Measurements from ENCODE around the gene HMGN4.
A peak's percentile ranks its signal among the peaks of the same experiment; 100 is the strongest.
"Not testable (repeated sequence)": the region's sequence is repeated elsewhere in the genome, so short reads cannot be mapped to it uniquely, and the experiment has no call there.

Gene HMGN4

DNA sequence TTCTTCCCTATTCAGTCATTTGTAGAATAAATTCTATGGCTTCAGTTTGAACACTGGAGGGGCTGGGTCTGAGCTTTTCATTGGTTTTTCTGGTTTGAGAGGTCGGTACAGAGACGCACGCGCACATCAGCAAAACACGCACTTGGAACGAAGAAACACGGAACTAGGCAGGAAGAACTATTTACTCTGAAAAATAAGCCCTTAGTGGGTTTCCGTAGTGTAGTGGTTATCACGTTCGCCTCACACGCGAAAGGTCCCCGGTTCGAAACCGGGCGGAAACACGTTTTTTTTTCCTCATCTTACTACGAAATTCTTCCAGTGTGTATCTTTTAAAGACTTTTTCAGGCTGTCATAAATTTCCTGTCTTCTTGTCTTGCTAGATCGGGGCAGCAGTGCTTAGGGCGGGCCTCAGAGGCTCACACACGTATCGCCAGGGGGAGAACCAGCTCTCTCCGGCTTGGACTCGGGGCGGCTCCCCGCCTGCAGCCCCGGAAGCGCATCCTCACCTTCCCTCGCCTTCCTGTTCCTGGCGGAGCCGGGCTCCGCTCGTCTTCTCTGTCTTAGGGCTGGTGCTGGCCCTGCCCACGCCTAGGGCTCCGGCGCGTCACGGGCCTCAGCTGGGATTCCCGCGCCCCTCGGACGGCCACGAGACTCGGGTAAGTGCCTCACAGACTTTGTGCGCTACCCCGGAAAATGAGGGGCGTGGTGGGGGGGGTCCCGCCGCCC is at the start of gene HMGN4:
Gene HMGN4 (plus strand): TSS at position 521 of the 726 bp plus-strand sequence. CDS start 6,841 bp downstream, outside the sequence.
- DNase-seq: peak; percentile 86

DNA sequence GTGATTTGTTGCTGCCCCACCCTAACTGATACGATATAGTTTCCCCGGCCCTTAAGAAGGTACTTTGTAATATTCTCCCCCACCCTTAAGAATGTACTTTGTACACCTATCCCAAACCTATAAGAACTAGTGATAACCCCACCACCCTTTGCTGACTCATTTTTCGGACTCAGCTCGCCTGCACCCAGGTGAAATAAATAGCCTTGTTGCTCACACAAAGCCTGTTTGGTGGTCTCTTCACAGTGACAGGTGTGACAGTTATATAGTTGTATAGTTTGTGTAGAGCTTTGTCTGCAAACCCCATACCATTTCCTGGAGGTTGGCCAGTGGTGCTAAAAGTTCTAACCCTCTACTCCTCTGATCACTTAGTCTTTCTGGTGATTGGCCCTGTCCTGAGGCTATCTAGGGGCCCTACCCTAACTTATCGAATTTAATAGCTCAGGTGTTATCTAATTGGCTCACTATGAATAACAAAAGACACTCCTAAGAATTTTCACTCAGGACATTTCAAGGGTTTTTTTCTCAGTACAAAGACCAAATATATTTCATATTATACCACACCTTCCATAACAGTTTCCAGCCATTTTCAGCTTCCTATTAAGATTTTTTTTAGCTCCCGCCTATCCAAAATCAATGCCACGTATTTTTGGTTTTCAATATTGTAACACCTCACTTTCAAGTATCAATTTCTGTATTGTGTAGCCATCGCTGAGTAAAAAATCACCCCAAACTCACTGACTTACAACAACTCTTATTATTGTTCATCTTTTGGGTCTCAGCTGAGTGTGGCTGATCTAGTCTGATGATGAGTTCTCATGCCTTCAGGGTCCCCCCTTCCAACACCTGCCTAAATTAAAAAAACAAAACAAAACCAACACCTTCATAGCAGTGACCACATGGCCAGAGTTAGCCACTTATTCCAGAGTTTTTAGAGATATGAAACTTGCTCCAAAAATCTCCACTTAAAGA is 47.9 kb upstream of the HMGN4 start:
- DNase-seq: no peak

DNA sequence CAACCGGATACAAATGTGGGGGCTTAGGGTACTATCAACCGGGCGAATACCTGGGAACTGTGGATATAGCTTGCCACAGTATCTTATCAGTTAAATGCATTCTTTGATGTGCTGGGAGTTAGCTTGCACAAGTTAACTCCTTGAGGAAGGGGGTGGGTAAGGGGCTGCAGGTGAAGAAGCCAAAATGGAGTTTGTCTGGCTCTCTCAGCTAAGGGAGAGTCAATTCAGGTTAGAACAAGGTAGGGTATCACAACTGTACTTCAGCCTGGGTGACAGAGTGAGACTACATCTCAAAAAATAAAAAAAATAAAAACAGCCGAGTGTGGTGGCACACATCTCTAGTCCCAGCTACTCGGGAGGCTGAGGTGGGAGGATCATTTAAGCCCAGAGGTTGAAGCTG is 46.6 kb upstream of the HMGN4 start:
- DNase-seq: no peak

DNA sequence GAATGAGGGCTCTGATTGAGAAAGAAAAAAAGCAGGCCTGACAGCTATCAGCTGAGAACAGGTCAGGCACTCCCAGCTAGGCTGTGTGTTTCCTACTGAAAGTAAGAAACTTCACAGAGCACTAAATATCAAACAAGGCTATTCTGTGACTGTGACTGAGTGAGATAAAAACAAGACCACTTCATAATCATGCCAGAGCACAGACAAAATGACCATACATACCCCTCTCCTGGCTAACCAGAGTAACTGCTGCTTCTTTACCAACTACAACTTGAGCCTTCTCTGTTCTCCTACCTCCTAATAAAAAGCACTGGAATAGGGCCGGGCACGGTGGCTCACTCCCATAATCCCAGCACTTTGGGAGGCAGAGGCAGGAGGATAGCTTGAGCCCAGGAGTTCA is 44.9 kb upstream of the HMGN4 start:
- no peak for DNase-seq

DNA sequence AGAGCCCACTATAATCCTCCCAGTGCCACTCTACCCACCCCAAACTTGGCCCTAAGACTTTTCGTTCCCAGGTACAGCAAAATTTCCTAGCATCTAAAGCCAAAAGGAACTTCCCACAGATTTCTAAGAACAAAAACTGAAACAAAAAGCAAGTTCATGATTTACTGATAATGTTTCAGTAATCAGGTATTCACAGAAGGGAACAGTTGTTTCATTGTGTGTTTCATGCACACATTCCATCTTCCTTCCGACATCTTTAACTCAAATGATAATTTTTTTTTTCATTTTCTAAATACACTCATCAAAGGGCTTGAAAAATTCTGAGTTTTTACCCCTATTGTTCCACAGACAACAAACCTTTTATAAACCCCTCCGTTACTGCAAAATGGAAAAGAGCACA is 44.0 kb upstream of the HMGN4 start:
- no peak for DNase-seq

DNA sequence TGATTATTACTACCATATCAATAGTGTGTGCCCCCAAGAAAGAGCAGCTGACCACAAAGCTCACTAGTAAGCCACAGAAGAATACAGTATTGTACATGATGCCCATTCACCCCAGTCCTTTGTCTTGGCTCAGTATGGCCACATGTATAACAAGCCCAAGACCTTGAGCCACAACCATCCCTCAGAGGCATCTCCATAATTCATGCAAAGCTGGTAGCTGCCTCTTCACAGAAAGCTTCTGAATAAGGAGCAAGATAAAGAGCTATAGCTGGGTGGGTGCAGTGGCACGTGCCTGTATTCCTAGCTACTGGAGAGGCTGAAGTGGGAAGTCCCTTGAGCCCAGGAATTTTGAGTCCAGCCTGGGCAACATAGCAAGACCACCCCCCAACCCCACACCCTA is 42.9 kb upstream of the HMGN4 start:
- no peak for DNase-seq

DNA sequence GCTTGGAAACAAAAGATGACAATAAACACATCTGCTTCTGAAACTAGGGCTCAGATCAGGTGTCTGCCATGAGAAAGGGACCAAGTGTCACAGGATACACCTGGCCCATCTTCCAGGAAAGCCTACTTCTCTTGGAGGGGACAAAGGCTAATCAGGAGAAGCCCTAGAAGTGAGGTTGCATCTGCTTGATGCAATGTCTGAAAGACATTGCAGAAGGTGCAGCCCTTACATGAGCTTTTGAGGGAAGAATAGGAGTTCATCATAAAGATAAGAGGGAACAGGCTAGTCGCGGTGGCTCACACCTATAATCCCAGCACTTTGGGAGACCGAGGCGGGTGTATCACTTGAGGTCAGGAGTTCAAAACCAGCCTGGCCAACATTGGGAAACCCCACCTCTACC is 40.6 kb upstream of the HMGN4 start:
- DNase-seq: no peak

DNA sequence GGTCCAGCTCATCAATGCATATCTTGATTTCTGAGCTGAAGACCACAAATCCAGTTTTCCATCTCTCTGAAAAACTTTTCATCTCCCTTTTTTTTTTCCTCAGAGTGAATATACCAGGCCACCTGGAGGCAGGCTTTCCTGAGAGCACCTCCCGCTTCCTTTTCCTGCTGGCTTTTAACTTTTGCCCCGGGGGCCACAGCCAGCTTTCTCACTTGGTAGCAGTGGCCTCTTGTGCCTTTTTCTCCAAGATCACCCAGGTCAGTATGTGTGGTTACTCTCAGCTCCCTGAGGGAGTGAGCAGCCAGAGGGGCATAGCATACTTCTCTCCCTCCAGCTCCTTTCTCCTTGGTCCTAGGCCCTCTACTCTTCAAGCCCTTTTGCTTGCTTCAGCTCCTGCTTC is 38.1 kb upstream of the HMGN4 start, which contains the start of gene BTN1A1:
Gene BTN1A1 (plus strand): TSS at position 202 of the 400 bp plus-strand sequence. CDS start 984 bp downstream, outside the sequence.
- DNase-seq: no peak

DNA sequence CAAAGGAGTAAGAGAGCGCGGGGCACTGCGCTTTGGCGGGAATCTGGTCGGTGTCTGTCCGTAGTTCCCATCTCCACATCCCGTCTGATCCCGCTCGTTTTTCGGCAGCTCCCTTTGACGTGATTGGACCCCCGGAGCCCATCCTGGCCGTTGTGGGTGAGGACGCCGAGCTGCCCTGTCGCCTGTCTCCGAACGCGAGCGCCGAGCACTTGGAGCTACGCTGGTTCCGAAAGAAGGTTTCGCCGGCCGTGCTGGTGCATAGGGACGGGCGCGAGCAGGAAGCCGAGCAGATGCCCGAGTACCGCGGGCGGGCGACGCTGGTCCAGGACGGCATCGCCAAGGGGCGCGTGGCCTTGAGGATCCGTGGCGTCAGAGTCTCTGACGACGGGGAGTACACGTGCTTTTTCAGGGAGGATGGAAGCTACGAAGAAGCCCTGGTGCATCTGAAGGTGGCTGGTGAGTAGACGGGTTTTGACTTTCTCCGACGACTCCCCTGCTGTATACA is 36.6 kb upstream of the HMGN4 start:
- peak; percentile 53 for DNase-seq

DNA sequence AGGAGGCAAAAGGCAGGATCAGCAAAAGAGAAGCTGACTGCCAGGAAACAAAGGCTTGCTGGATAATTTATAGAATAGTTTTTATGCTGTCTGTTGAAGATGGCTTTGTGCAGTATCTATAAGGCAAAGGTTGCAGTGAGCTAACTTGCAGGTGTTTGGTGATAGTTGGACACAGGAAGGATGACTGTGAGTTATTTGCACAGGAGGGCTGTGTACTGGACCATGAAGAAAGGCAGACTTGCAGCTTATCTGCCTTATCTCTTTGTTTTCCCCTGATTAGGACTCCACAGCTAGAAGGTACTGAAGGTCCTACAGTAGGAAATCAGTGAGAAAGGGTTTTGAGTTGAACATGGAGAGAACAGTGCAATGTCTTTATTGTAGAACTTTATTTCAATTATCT is 36.0 kb upstream of the HMGN4 start:
- no peak for DNase-seq

DNA sequence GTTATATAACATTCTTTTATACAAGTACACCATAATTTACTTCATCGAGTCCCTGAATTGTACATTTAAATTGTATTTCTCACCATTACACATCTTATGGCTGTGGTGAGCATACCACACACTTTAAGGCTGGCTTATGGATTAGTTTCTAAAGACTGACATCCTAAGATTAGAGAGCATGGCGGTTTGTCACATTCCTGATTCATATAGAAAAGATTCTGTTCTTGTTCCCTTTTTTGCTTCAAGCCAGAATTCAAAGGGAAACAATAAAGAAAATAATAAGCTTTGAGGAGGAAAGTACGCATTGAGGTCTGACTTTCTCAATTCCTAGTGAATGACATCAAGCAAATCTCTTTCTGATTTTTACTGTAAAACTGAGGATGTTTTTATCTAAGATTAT is 35.5 kb upstream of the HMGN4 start:
- no peak for DNase-seq

DNA sequence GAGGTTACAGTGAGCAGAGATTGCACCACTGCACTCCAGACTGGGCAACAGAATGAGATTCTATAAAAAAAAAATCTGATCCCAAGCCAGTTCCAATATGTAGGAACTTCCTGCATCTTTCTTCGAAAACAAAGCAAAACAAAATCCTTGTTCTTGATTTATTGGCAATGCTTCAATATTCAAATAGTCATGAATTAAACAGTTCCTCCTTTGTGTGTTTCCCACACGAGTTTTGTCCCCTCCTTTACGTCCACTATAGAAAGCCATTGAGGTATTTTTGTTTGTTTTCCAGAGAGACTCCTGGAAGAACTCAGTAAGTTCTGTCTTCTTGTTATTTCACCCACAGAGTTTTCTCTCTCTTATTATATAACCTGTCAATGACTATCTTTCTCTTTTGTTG is 30.5 kb upstream of the HMGN4 start:
- DNase-seq: no peak

DNA sequence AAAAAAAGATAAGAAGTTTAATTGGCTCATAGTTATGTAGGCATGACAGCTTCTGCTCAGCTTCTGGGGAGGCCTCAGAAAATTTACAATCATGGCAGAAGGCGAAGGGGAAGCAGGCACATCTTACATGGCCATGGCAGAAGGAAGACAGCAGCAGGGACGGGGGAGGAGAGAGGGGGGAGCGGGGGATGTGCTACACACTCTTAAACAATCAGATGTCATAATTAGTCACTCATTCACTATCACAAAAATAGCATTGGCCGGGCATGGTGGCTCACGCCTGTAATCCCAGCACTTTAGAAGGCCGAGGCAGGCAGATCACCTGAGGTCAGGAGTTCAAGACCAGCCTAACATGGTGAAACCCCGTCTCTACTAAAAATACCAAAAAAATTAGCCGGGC is 27.1 kb upstream of the HMGN4 start:
- DNase-seq: not testable (repeated sequence)

DNA sequence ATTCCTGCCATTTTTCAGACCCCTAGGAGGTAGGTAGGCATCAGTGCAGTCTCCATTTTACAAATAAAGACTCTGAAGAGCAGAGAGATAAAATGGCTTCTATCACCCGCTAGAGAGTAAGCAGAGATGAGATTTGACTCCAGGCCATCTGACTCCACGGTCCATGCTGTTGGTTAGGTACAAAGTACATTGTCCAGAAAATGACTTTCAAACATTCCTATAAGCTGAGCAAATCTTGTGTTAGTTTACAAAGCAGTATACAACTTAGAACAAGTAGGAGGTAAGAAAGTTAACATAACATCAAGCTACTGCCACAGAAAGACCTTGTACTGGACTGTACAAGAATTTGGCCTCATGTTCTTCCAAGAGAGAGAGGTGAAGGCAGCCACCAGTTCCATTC is 23.2 kb upstream of the HMGN4 start:
- no peak for DNase-seq

DNA sequence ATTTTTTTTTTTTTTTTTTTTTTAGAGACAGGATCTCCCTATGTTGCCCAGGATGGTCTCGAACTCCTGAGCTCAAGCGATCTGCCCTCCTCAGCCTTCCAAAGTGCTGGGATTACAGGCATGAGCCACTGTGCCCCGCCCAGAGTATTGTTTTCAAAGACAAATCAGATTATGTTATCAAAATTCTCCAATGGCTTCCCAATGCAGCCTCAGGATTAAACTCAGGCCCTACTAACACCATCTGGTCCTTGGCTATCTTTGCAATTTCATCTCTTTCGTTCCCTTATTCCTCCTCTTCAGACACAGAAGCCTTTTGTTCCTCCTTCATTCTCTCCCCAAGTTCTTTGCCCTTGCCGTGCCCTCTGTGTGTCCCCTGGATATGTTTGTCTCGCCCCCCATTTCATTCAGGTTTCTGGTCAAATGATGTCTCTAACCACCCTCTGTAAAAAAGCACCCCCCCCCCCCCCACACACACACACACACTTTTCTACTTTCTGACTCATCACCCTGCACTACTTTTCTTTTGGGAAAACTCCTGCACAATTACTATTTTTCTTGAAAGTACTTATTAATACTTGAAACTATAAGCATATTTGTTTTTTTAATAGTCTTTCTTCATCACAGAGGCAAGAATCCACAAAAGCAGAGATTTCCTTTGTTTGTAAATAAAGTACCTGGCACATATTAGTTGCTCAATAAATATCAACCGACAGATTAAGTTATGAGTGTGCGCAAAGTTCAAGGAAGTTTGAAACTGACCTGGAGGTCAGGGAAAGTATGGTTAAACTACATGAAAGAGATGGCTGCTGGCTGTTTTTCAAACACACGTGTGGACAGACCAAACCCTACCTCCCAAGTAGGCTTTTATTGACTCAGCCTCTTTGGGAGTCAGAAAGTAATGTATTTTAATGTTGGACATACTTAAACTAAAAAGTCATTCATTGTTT is 21.4 kb upstream of the HMGN4 start:
- DNase-seq: no peak

DNA sequence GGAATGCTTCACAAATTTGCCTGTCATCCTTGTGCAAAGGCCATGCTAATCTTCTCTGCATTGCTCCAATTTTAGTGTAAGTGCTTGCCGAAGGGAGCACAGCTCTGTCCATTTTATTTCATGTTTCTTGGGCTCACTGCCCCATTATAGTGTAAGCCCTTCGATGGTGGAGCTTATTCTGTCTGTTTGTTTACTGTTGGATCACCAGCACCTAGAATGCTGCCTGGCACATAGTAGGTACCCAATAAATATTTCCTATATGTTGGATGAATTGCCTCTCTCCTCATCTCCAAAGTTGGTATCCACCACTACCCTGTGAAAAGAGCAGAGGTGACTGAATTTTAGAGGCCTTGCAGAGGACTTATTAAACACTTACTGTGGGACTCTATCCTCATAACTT is 18.8 kb upstream of the HMGN4 start:
- DNase-seq: no peak

DNA sequence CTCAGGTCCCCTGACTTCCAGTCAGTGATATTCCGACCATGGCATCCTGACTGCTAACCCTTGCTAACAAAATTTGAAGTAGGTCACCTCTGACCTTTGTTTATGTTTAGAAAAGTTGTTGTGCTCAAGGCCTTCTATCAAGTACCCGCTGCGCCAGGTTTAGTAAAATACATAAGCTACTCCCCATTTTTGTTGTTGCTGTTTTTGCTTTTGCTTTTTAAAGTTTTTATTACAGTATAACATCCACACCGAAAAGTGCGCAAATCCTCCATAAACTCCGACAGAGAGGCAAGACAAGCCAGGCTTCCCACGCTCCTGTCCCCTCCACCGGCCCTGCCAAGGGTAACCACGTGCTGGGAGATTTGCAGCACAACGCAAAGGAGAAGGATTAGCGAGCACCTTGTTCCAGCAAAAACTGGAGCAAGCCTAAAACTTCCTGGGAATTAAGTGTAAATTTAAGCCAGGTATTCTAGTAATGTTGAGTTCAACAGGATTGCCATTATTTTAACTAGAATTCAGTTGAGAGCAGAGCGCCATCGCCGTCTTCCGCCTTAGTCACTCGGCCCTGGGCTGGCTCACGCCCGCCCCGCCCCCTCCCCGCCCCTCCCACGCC is 17.8 kb upstream of the HMGN4 start:
- DNase-seq: no peak

DNA sequence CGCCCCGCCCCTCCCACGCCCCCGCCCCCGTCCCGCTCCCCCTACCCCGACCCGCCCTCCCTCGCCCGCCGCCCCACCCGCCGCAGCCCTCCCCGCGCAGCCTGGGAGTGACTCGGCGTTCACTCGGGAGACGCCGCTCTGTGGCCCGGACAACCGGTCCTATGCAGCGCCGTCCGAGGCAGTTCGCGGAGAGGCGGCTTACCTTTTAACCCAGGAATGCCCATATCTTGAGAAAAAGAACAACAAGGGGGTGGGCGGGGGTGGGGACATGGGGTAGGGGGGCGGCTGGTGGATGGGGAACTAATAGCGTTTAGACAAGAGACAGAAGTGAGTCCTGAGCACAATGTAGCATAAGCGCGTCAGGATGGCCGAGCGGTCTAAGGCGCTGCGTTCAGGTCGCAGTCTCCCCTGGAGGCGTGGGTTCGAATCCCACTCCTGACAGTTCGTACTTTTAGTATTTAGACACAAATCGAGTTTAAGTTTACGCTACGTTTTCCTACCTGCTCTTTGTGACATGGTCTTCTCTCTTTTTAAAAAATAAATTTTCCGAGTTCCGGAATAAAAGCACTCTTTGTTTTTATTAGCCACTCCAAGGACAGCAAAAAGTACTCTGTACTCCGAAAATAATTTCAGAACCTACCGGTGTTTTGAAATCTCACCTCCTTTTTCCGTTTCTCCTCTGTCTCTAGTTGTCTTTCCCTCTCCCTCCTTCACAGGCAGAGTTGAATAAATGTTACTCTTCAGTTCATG is 17.1 kb upstream of the HMGN4 start:
- DNase-seq: peak; percentile 90

DNA sequence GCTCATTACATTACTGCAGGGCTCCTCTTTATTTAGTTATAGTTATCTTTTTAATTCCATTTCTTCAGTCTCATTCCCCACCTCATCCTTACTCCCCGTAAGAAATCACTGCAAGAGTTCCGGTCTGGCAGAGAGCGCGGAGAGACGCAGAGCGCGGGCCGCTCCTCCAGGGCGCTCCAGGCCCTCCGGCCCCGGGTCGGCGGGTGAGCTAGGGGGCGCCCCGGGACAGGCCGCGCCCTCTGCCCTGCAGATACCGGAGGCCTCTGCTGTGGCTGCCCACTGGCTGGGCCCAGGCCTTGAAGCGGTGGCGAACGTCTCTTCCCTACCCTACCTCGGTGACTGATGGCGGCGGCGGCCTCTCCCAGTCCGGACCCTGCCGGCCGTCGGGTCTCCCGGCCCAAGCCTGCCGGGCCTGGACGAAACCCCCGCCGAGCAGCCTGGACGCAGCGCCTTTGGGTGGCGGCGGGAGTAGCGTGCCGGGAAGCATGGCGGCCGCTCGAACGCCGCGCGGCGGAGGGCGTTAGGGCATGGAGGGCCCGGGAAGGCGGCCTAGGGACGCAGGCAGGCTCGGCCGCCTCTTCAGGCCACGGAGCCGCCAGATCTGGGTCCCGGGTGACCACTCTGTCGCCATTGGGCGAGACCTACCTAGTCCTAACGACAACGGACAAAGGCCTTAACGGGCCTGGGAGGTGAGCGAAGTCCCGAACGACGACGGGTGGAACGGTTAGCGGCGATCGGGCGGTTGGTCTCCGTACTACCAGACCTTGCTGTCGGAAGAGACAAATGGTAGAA is 16.4 kb upstream of the HMGN4 start:
- DNase-seq: peak; percentile 69

DNA sequence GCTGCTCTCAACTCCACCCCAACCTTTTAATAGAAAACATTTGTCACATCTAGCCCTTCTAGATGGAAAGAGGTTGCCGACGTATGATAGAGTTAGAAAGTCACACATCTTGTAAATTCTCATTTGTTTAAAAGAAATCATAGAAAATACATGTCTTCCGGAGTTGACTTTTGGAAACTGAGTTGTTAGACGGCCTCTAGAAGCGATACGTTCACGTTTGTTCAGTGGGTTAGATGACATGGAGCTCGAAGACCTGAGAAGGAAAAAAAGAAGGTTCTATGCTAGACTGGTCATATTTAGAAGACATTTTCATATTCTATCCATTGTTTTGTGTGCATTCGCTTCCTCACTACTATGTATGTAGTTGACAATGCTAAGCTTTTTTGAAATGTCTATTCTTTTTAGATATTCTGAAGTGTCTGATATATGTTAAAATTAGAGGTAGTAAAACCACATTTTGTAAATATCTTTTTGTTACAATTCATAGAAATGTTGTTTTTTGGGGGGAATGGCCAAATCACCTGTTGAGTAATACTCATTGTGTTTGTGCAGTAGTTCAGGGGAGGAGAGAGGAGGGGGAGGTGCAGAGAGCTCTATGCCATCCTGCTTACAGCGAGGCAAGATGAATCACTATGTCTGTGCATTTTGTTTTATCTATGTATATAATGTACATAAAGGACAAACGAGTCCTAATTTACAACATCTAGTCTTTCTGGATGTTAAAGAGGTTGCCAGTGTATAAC is 15.5 kb upstream of the HMGN4 start:
- DNase-seq: peak; percentile 22
